Neural crest cell (in vitro differentiated cells): ENCODE measurements around the gene ZDHHC3. TPM values are rescaled to one million over a fixed set of nuclear protein-coding genes. Genes with fewer than 3 reads are reported as not detected.

Experiments
- DNase-seq: peaks from one replicate; pipeline ENCODE4 v3.0.0; 2021; ENCODE audit warnings: low read depth, mixed read lengths, low spot score
- H3K27ac Mint-ChIP-seq: one replicate; pipeline ENCODE4 v1.8.0; 2021; ENCODE audit warnings: mild to moderate bottlenecking, mixed read lengths; ENCODE audit not compliant: unreplicated experiment
- H3K27me3 Mint-ChIP-seq: 2 replicates; pipeline ENCODE4 v1.8.0; 2021; ENCODE audit warnings: low read depth, mild to moderate bottlenecking, mixed read lengths
- H3K36me3 Mint-ChIP-seq: 2 replicates; pipeline ENCODE4 v1.8.0; 2021; ENCODE audit warnings: low read depth, mild to moderate bottlenecking, mixed read lengths
- H3K4me1 Mint-ChIP-seq: 2 replicates; pipeline ENCODE4 v1.8.0; 2021; ENCODE audit warnings: mixed read lengths
- H3K4me3 Mint-ChIP-seq: one replicate; pipeline ENCODE4 v1.8.0; 2021; ENCODE audit warnings: mild to moderate bottlenecking, mixed read lengths
- H3K9me3 Mint-ChIP-seq: 2 replicates; pipeline ENCODE4 v1.8.0; 2021; ENCODE audit warnings: mixed read lengths
- total RNA-seq: library from RNA; stranded (reverse); gene quantifications from 2 replicates; pipeline ENCODE4 v1.2.1, GENCODE V29; 2021
- TF ChIP-seq, protein P1 (sequence below): fragments of 200-600 bp; sonication (generic); conservative IDR thresholded peaks from 2 replicates; pipeline ENCODE4 v1.5.0; 2021; ENCODE audit warnings: antibody characterized with exemption, mild to moderate bottlenecking

The ZDHHC3 gene
- total RNA-seq, 1 donor from 2014 or later, result 62.2 TPM

DNA sequence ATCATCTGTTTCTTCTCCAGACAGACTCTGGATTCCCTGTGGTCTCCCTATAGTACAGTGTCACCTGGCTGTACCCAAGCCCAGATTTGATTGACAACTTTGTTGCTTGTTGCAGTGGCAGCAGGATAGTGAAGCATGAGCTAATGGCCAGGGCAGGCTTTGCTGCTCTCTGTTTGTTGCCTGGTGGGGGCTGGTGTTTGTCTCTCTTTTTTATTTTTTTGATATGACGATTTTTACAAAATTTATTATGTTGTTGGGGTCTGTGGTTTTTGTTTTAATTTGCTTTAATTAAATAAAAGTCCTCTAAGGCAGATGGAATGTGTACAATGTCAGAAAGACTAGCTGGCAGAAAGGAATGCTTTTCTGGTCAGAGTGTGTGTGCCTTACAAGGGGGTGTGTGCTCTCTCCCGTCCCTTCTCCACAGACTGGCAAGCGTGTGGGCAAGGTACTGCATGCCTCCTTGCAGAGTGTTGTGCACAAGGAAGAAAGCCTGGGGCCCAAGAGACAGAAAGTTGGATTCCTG is 34.9 kb upstream of the ZDHHC3 start:
- TF ChIP-seq, protein P1, sequence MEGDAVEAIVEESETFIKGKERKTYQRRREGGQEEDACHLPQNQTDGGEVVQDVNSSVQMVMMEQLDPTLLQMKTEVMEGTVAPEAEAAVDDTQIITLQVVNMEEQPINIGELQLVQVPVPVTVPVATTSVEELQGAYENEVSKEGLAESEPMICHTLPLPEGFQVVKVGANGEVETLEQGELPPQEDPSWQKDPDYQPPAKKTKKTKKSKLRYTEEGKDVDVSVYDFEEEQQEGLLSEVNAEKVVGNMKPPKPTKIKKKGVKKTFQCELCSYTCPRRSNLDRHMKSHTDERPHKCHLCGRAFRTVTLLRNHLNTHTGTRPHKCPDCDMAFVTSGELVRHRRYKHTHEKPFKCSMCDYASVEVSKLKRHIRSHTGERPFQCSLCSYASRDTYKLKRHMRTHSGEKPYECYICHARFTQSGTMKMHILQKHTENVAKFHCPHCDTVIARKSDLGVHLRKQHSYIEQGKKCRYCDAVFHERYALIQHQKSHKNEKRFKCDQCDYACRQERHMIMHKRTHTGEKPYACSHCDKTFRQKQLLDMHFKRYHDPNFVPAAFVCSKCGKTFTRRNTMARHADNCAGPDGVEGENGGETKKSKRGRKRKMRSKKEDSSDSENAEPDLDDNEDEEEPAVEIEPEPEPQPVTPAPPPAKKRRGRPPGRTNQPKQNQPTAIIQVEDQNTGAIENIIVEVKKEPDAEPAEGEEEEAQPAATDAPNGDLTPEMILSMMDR, result no peak
- Mint-ChIP-seq H3K27ac (peak overlapping the region; percentile 71), H3K4me1 (no peaks in the 10 kb centered on the region), H3K4me3 (no peak overlapping the region), H3K9me3 (no peaks in the 10 kb centered on the region), H3K27me3 (no peaks in the 10 kb centered on the region), H3K36me3 (peaks cover 16% of the 10 kb centered on the region)
- DNase-seq, result no peak

DNA sequence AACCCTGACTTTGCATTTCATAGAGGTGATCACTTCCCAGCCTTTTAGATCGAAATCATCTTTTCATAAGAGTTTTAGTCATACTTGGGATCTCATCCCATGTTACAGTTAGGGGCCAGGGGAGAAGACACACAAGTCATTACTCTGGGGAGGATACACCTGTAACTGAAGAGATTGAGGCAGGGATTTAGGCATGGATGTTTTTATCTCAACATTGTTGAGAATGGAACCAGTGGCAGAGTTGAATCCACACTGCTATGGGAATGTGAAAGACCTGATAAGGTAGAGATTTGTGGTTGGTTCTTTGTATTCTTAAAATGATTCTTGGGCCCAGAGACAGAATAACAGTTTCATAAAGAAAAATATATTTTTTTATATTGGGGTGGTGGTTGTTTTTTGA is 33.9 kb upstream of the ZDHHC3 start:
- TF ChIP-seq, protein P1, result no peak
- Mint-ChIP-seq H3K9me3 (peaks cover 1% of the 10 kb centered on the region), H3K36me3 (peaks cover 21% of the 10 kb centered on the region), H3K4me1 (no peaks in the 10 kb centered on the region), H3K4me3 (no peak overlapping the region), H3K27ac (no peak overlapping the region), H3K27me3 (no peaks in the 10 kb centered on the region)
- DNase-seq, result no peak

DNA sequence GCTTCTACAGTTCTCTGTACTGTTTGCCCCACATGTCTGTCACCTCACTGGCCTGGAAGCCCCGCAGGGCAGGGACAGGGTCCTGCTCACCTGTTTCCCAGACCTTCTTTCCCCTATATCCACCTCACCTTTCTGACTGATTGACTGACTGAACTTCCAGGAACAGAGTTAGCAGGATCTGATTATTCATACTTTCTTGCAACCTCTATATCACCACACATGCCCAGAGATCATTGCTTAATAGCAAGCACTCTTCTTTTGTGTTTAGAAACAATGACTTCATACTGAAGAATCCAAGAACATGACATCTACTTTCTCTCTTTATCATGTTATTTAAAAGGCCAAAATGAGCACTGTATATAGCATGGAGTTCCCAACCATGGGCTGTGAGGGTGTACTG is 32.1 kb upstream of the ZDHHC3 start:
- no peaks in the 10 kb centered on the region for H3K4me1 Mint-ChIP-seq
- TF ChIP-seq, protein P1, result no peak
- no peak overlapping the region for H3K4me3 Mint-ChIP-seq
- peaks cover 4% of the 10 kb centered on the region for H3K9me3 Mint-ChIP-seq
- H3K36me3 Mint-ChIP-seq, result peaks cover 32% of the 10 kb centered on the region
- no peaks in the 10 kb centered on the region for H3K27me3 Mint-ChIP-seq
- no peak overlapping the region for H3K27ac Mint-ChIP-seq
- no peak for DNase-seq

DNA sequence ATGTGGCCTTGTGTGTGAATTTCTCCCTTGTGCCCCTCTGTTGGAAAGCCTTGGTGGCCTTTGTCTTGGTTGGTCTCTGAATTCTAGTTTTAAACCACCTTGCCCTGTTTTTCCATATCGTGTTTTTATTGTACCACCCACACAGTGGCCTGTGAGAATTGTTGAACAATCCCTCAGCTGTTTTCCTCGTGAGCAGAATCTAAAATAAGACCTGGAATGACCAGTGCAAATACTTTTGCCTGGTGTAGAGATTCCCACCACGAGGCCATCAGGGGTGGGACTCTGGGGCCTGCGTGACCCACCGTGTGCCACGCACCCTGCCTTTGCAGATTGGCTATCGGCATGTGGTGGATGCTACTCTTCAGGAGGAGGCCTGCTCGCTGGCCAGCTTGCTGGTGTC is 31.1 kb upstream of the ZDHHC3 start:
- DNase-seq, result no peak
- Mint-ChIP-seq H3K4me3 (no peak overlapping the region), H3K9me3 (peaks cover 4% of the 10 kb centered on the region), H3K27ac (no peak overlapping the region), H3K4me1 (no peaks in the 10 kb centered on the region), H3K27me3 (no peaks in the 10 kb centered on the region), H3K36me3 (peaks cover 40% of the 10 kb centered on the region)
- TF ChIP-seq, protein P1, result no peak

DNA sequence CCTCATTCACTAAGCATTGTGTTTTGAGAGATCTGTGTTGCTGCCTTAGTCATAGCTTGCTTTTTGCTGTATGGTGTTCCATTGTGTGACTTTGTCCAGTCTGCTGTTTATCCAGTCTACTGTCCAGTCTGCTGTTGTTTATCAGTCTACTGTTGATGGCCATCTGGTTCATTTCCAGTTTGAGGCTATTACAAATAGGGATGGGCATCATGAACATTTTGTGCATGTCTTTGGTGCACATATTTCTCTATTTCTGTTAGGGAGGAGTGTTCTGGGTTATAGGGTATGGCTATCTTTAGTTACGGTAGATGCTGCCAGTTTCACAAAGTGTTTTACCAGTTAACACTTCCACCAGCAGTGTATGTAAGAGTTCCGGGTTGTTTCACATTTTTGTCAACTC is 27.9 kb upstream of the ZDHHC3 start:
- Mint-ChIP-seq H3K27me3 (no peaks in the 10 kb centered on the region), H3K4me3 (no peak overlapping the region), H3K4me1 (no peaks in the 10 kb centered on the region), H3K36me3 (peaks cover 42% of the 10 kb centered on the region), H3K9me3 (peaks cover 4% of the 10 kb centered on the region), H3K27ac (no peak overlapping the region)
- TF ChIP-seq, protein P1, result no peak
- no peak for DNase-seq

DNA sequence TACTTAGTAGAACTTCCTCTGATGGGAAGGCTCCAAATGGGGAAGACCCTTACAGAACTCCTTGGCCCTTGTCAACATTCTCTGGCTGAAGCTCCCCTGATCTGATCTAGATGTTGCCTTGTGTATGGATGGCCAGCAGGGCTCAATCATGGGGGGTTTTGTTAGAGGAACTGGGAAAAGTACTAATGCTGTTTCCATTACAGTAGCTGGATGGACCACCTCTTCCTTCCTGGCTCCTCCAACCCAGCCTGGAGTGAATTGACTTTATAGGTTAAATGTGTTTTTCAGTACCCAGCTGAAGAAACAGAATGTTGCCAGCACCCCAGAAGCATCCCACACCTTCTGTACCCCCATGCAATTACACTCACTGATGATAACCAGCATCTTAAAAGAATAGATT is 27.4 kb upstream of the ZDHHC3 start:
- H3K4me3 Mint-ChIP-seq, result no peak overlapping the region

More for the DNA sequence above, 27.4 kb upstream of the ZDHHC3 start:
- Mint-ChIP-seq H3K9me3 (peaks cover 4% of the 10 kb centered on the region), H3K4me1 (no peaks in the 10 kb centered on the region), H3K36me3 (peaks cover 42% of the 10 kb centered on the region), H3K27ac (no peak overlapping the region), H3K27me3 (no peaks in the 10 kb centered on the region)
- TF ChIP-seq, protein P1, result no peak
- DNase-seq, result no peak
